NCI-H82 treated with DMSO at 0.1 percent for 48 hours (cell line): ENCODE results near the gene KLK2.

Source experiments
- DNase-seq: peaks from one replicate; lab custom pipeline; 2025; ENCODE audit not compliant: unreplicated experiment; lab: John Stamatoyannopoulos, UW

The KLK2 gene

DNA sequence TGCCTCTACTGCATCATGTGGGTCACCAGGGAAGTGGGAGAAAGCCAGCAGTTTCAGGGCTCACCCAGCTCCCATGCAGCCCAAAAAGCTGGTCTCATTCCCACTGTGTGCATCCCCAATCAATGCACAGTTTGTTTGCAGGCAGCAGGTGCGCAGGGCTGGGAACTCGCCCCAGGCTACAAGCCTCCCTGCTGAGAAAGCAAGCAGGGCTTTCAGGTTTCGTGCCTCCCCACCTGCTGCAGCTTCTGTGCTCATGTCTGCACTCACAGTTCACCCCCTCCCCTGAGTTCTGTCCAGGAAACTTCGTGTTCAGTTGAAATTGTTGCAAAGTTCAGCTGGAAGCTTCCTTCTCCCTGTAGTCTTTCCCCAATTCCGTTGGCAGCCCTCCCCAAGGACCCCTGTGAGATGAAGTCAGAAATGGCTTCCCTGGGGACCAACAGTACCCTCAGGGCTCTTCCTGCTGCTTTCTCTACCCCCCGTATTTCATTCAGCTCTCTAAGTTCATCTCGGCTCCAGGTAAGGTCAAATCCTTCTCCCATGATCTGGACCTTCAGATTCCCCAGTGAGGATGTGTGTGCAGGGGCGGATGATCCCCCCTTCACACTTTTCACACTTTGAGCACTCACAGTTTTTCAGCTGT, 28.8 kb upstream of the KLK2 start:
- no peak for DNase-seq

DNA sequence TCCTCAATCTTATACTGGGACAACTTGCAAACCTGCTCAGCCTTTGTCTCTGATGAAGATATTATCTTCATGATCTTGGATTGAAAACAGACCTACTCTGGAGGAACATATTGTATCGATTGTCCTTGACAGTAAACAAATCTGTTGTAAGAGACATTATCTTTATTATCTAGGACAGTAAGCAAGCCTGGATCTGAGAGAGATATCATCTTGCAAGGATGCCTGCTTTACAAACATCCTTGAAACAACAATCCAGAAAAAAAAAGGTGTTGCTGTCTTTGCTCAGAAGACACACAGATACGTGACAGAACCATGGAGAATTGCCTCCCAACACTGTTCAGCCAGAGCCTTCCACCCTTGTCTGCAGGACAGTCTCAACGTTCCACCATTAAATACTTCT, 22.5 kb upstream of the KLK2 start:
- no peak for DNase-seq

DNA sequence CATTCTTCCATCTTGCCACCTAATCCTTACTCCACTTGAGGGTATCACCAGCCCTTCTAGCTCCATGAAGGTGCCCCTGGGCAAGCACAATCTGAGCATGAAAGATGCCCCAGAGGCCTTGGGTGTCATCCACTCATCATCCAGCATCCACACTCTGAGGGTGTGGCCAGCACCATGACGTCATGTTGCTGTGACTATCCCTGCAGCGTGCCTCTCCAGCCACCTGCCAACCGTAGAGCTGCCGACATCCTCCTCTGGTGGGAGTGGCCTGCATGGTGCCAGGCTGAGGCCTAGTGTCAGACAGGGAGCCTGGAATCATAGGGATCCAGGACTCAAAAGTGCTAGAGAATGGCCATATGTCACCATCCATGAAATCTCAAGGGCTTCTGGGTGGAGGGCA, 21.6 kb upstream of the KLK2 start:
- DNase-seq, result no peak

DNA sequence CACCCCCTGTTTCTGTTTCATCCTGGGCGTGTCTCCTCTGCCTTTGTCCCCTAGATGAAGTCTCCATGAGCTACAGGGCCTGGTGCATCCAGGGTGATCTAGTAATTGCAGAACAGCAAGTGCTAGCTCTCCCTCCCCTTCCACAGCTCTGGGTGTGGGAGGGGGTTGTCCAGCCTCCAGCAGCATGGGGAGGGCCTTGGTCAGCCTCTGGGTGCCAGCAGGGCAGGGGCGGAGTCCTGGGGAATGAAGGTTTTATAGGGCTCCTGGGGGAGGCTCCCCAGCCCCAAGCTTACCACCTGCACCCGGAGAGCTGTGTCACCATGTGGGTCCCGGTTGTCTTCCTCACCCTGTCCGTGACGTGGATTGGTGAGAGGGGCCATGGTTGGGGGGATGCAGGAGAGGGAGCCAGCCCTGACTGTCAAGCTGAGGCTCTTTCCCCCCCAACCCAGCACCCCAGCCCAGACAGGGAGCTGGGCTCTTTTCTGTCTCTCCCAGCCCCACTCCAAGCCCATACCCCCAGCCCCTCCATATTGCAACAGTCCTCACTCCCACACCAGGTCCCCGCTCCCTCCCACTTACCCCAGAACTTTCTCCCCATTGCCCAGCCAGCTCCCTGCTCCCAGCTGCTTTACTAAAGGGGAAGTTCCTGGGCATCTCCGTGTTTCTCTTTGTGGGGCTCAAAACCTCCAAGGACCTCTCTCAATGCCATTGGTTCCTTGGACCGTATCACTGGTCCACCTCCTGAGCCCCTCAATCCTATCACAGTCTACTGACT, 18.4 kb upstream of the KLK2 start, which contains the start of gene KLK3:
TSS of gene KLK3 (plus strand) at position 280 of the 775 bp plus-strand sequence. CDS start at position 321, 41 bp downstream.
- no peak for DNase-seq

DNA sequence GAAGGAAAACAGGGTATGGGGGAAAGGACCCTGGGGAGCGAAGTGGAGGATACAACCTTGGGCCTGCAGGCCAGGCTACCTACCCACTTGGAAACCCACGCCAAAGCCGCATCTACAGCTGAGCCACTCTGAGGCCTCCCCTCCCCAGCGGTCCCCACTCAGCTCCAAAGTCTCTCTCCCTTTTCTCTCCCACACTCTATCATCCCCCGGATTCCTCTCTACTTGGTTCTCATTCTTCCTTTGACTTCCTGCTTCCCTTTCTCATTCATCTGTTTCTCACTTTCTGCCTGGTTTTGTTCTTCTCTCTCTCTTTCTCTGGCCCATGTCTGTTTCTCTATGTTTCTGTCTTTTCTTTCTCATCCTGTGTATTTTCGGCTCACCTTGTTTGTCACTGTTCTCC, 15.9 kb upstream of the KLK2 start:
- DNase-seq, result no peak

DNA sequence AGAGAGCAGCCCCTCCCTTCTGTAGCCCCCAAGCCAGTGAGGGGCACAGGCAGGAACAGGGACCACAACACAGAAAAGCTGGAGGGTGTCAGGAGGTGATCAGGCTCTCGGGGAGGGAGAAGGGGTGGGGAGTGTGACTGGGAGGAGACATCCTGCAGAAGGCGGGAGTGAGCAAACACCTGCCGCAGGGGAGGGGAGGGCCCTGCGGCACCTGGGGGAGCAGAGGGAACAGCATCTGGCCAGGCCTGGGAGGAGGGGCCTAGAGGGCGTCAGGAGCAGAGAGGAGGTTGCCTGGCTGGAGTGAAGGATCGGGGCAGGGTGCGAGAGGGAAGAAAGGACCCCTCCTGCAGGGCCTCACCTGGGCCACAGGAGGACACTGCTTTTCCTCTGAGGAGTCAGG, 14.4 kb upstream of the KLK2 start:
- no peak for DNase-seq

DNA sequence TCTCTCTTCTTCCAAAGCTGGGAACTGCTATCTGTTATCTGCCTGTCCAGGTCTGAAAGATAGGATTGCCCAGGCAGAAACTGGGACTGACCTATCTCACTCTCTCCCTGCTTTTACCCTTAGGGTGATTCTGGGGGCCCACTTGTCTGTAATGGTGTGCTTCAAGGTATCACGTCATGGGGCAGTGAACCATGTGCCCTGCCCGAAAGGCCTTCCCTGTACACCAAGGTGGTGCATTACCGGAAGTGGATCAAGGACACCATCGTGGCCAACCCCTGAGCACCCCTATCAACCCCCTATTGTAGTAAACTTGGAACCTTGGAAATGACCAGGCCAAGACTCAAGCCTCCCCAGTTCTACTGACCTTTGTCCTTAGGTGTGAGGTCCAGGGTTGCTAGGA, 13.4 kb upstream of the KLK2 start:
- no peak for DNase-seq

DNA sequence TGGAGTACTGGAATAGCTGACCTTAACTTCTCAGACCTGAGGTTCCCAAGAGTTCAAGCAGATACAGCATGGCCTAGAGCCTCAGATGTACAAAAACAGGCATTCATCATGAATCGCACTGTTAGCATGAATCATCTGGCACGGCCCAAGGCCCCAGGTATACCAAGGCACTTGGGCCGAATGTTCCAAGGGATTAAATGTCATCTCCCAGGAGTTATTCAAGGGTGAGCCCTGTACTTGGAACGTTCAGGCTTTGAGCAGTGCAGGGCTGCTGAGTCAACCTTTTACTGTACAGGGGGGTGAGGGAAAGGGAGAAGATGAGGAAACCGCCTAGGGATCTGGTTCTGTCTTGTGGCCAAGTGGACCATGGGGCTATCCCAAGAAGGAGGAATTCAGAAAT, 12.2 kb upstream of the KLK2 start:
- no peak for DNase-seq

DNA sequence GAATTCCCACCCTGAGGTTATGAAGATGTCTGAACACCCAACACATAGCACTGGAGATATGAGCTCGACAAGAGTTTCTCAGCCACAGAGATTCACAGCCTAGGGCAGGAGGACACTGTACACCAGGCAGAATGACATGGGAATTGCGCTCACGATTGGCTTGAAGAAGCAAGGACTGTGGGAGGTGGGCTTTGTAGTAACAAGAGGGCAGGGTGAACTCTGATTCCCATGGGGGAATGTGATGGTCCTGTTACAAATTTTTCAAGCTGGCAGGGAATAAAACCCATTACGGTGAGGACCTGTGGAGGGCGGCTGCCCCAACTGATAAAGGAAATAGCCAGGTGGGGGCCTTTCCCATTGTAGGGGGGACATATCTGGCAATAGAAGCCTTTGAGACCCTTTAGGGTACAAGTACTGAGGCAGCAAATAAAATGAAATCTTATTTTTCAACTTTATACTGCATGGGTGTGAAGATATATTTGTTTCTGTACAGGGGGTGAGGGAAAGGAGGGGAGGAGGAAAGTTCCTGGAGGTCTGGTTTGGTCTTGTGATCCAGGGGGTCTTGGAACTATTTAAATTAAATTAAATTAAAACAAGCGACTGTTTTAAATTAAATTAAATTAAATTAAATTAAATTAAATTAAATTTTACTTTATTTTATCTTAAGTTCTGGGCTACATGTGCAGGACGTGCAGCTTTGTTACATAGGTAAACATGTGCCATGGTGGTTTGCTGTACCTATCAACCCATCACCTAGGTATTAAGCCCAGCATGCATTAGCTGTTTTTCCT, 11.5 kb upstream of the KLK2 start:
- DNase-seq, result no peak

DNA sequence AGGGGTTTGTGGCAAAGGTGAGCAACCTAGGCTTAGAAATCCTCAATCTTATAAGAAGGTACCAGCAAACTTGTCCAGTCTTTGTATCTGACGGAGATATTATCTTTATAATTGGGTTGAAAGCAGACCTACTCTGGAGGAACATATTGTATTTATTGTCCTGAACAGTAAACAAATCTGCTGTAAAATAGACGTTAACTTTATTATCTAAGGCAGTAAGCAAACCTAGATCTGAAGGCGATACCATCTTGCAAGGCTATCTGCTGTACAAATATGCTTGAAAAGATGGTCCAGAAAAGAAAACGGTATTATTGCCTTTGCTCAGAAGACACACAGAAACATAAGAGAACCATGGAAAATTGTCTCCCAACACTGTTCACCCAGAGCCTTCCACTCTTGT, 3.8 kb upstream of the KLK2 start:
- DNase-seq, result no peak

DNA sequence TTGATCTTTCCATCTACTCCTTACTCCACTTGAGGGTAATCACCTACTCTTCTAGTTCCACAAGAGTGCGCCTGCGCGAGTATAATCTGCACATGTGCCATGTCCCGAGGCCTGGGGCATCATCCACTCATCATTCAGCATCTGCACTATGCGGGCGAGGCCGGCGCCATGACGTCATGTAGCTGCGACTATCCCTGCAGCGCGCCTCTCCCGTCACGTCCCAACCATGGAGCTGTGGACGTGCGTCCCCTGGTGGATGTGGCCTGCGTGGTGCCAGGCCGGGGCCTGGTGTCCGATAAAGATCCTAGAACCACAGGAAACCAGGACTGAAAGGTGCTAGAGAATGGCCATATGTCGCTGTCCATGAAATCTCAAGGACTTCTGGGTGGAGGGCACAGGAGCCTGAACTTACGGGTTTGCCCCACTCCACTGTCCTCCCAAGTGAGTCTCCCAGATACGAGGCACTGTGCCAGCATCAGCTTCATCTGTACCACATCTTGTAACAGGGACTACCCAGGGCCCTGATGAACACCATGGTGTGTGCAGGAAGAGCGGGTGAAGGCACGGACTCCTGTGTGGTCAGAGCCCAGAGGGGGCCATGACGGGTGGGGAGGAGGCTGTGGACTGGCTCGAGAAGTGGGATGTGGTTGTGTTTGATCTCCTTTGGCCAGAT, 2.7 kb upstream of the KLK2 start:
- no peak for DNase-seq

DNA sequence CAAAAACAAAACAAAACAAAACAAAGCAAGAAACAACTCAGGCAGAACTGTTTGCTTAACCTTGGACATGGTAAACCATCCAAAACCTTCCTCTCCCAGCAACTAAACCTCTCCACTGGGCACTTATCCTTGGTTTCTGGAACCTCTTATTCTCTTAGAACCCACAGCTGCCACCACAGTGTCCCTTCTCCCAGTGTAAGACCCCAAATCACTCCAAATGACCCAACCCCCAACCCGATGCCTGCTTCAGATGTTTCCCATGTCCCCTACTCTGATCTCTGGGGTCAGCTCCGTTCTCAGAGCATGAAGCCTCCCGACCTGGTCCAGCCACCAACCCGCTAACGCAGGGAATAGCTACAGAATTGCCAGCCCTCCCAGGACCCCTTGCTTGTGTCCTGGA, 972 bp downstream of the KLK2 start:
- no peak for DNase-seq

DNA sequence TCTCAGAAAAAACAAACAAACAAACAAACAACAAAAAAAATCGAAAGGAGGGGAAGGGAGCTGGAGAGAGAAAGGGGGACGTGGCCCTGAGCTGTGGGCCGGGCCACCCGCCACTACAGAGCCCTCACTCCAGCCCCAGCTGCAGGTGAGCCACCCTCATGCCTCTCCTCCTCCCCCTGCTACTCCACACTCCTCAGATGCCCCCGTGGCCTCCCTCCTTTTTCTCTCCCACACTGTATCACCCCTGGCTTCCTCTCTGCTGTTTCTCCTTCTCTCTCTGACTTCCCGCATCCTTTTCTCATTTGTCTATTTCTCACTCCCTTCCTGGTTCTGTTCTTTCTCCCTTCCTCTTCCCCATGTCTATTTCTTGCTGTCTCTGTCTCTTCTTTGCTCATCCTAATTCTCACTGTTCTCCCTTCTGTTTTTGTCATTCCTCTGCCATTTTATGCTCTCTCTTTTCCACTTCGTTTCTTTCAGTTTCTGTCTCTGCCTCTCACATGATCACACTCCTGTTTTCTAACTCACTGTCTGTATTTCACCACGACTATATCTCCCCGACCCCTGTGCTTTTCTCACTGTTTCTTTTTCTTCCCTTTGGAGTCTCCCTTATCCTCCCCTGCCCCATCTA, 2.7 kb downstream of the KLK2 start:
- DNase-seq, result no peak

DNA sequence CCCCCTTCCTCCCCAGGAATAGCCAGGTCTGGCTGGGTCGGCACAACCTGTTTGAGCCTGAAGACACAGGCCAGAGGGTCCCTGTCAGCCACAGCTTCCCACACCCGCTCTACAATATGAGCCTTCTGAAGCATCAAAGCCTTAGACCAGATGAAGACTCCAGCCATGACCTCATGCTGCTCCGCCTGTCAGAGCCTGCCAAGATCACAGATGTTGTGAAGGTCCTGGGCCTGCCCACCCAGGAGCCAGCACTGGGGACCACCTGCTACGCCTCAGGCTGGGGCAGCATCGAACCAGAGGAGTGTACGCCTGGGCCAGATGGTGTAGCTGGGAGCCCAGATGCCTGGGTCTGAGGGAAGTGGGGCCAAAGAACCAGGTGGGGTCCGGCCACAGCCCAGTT, 3.2 kb downstream of the KLK2 start:
- DNase-seq, result no peak

DNA sequence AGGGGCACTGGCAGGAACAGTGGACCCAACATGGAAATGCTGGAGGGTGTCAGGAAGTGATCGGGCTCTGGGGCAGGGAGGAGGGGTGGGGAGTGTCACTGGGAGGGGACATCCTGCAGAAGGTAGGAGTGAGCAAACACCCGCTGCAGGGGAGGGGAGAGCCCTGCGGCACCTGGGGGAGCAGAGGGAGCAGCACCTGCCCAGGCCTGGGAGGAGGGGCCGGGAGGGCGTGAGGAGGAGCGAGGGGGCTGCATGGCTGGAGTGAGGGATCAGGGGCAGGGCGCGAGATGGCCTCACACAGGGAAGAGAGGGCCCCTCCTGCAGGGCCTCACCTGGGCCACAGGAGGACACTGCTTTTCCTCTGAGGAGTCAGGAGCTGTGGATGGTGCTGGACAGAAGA, 4.1 kb downstream of the KLK2 start:
- no peak for DNase-seq

DNA sequence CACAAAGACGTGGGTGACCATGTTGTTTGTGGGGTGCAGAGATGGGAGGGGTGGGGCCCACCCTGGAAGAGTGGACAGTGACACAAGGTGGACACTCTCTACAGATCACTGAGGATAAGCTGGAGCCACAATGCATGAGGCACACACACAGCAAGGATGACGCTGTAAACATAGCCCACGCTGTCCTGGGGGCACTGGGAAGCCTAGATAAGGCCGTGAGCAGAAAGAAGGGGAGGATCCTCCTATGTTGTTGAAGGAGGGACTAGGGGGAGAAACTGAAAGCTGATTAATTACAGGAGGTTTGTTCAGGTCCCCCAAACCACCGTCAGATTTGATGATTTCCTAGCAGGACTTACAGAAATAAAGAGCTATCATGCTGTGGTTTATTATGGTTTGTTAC, 5.6 kb downstream of the KLK2 start:
- DNase-seq, result no peak

DNA sequence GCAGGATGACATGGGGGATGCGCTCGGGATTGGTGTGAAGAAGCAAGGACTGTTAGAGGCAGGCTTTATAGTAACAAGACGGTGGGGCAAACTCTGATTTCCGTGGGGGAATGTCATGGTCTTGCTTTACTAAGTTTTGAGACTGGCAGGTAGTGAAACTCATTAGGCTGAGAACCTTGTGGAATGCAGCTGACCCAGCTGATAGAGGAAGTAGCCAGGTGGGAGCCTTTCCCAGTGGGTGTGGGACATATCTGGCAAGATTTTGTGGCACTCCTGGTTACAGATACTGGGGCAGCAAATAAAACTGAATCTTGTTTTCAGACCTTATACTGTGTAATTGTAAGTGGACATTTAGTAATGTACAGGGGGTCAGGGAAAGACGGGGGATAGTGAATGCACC, 7.0 kb downstream of the KLK2 start:
- DNase-seq, result no peak

DNA sequence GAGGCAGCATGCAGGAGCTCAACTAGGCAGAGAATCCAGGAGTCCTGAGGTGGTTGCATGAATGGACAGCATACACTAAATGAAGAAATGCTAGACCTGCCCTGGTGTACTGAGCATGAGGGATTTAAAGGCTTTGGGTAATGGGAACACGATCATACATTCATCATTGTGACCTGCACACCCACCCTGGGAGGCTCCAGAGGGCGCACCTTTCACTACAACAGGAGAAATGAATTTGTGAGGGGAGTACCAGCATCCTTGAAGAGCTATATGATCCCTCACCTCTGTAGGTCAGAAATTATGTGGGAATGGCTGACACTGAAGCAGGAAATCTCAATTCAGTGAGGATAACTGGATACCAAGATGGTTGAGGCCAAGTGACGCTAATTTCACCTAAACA, 8.9 kb downstream of the KLK2 start:
- DNase-seq, result no peak

DNA sequence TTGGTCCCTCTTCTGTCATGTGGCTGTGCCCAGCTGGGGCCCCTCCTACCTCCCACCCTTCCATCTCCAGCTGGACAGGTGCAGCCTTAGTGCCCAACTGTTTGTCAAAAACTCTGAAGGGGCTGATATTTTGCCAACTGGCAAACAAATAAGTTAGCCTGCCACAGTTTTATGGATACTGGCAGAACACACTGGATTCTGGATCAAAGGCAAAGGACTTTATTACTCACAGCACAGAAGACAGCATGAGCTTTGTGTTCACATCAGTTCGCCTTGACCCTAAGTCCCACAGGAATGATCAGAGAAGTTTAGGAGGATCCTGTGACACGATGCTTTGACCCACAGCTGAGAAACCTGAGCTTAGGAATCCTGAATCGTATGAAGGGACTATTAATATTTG, 16.4 kb downstream of the KLK2 start:
- no peak for DNase-seq

DNA sequence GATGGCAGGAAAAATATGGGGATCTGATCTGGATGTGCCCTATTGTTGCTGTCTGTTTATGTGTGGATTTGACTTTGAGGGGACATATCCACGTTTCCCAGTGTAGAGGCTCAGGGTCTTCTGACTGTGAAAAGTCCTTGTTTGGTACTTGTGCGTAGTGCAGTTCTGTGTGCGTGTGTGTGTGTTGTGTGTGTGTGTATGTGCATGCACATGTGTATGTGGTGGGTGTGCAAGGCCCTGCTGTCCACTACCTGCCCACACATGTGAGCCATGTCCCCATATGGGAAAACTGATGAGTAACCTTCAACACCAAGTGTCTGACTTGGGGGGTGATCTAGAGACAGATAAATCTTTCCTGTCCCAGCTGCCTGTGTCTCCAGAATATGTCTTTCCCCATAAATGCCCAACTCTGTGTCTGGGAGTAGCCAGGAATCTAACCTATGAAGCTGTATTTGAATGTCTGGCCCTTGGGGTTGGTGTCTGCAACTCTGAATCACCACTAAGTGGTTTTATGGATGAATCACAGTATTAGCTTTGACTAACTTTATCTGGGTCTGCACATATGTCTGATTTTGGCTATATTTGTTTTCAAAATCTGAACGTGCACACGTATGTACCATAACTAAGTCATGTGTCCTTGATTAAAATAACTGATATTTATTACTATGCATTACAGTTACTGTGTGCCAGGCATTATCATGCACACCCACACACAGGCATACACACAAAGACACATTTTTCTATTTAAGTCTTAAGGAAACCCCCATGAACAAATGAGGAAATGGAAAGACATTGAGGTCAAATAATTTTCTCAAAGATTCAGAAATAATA, 17.4 kb downstream of the KLK2 start:
- DNase-seq, result no peak
